A673 (cell line): Measurements from ENCODE around the gene HDGFL2. TPM values are rescaled to one million over a fixed set of nuclear protein-coding genes. Genes with fewer than 3 reads are reported as not detected.

Source experiments
- BruUV-seq: library from RNA; stranded (reverse); fragments of 400-500 nt; replicated peaks from 2 replicates; lab custom pipeline; 2021; lab: Mats Ljungman, UMichigan
- CTCF ChIA-PET: fragments of 300-600 bp; sonication (Branson Sonifier 250); formaldehyde crosslinking; loops from one replicate; lab custom pipeline; 2022; ENCODE audit warnings: antibody characterized with exemption; lab: Charles Lee
- POLR2A ChIA-PET: fragments of 300-600 bp; sonication (Branson Sonifier 250); formaldehyde crosslinking; loops from one replicate; lab custom pipeline; 2022; ENCODE audit warnings: antibody characterized with exemption; ENCODE audit not compliant: low non-redundant PET; lab: Charles Lee
- DNase-seq: peaks from one replicate; pipeline ENCODE4 v3.0.0-alpha.2; 2015; ENCODE audit warnings: low spot score
- H3K27ac ChIP-seq: fragments of 200-600 bp; sonication (generic); 2 replicates; pipeline ENCODE4 v1.5.1; 2016; ENCODE audit warnings: mixed run types, low read depth, mild to moderate bottlenecking, mixed read lengths, antibody characterized with exemption, low read length; ENCODE audit not compliant: poor library complexity, severe bottlenecking
- H3K27me3 ChIP-seq: fragments of 200-600 bp; sonication (generic); replicated peaks from 2 replicates; pipeline ENCODE4 v1.6.1; 2017; ENCODE audit warnings: mixed run types, low read depth, mild to moderate bottlenecking, mixed read lengths, antibody characterized with exemption, low read length; ENCODE audit not compliant: insufficient read depth, poor library complexity
- H3K36me3 ChIP-seq: fragments of 200-600 bp; sonication (generic); 2 replicates; pipeline ENCODE4 v1.6.1; 2016; ENCODE audit warnings: mixed run types, mild to moderate bottlenecking, mixed read lengths, antibody characterized with exemption, low read length; ENCODE audit not compliant: insufficient read depth, poor library complexity, severe bottlenecking
- H3K4me1 ChIP-seq: fragments of 200-600 bp; sonication (generic); 2 replicates; pipeline ENCODE4 v1.6.1; 2017; ENCODE audit warnings: mixed run types, mild to moderate bottlenecking, mixed read lengths, antibody characterized with exemption, low read length; ENCODE audit not compliant: insufficient read depth, poor library complexity, severe bottlenecking
- H3K4me3 ChIP-seq: fragments of 200-600 bp; sonication (generic); 2 replicates; pipeline ENCODE4 v1.5.1; 2016; ENCODE audit warnings: low read depth, mixed run types, mild to moderate bottlenecking, mixed read lengths, low read length; ENCODE audit not compliant: poor library complexity, severe bottlenecking
- H3K9me3 ChIP-seq: fragments of 200-600 bp; sonication (generic); 2 replicates; pipeline ENCODE4 v1.6.1; 2016; ENCODE audit warnings: mixed run types, low read depth, mild to moderate bottlenecking, mixed read lengths, antibody characterized with exemption, low read length; ENCODE audit not compliant: poor library complexity, severe bottlenecking
- EZH2 ChIP-seq: fragments of 200-600 bp; sonication (generic); IDR thresholded peaks from 2 replicates; pipeline ENCODE4 v1.6.1; 2017; ENCODE audit warnings: borderline replicate concordance, low read depth, mild to moderate bottlenecking, mixed read lengths, antibody characterized with exemption, low read length; ENCODE audit not compliant: poor library complexity, severe bottlenecking
- intact Hi-C: fragments of 100-400 bp; cut with micrococcal nuclease; formaldehyde crosslinking; loops from one replicate; pipeline ENCODE4 v1.10.0; 2022; ENCODE audit not compliant: unreplicated experiment
- total RNA-seq: library from RNA; stranded (reverse); gene quantifications from 2 replicates; pipeline ENCODE4 v1.2.3, GENCODE V29; 2021
- TF ChIP-seq, protein P1 (sequence below): fragments of 300-800, 200-600 bp; sonication (generic); conservative IDR thresholded peaks from 2 replicates; pipeline ENCODE4 v1.5.1; 2017; ENCODE audit warnings: low read depth, mild to moderate bottlenecking, antibody characterized with exemption, low read length, moderate library complexity, mixed read lengths

Gene HDGFL2
- total RNA-seq, 1 experiment from 2014 or later: 89.6 TPM

DNA sequence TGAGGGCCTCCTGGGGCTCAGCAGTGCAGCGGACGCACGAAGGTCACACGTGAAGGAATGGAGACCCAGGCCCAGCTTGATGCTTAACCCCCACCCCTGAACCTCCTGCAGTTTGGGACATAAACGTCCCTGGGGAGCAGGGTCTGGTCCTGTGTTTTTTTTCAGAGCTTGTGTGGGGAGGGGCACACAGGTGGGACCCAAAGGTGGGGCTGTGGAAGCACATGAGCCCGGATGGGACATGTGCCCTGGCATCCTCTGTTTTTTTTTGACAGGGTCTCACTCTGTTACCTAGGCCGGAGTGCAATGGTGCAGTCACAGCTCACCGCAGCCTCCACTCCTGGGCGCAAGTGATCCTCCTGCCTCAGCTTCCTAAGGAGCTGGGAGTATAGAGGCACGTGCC lies 35.0 kb upstream of the HDGFL2 start:
- ChIA-PET CTCF (no interaction called here), POLR2A (no interaction called here)
- H3K36me3 ChIP-seq: peaks cover 70% of the 10 kb centered on the region
- no peak overlapping the region for H3K27ac ChIP-seq
- no peaks in the 10 kb centered on the region for H3K4me1 ChIP-seq
- H3K9me3 ChIP-seq: no peaks in the 10 kb centered on the region
- no peak overlapping the region for H3K4me3 ChIP-seq
- no peaks in the 10 kb centered on the region for H3K27me3 ChIP-seq
- DNase-seq: no peak
- no TSS peak for BruUV-seq
- intact Hi-C loops: no loop called here
- TF ChIP-seq EZH2: no peak
- TF ChIP-seq, protein P1, sequence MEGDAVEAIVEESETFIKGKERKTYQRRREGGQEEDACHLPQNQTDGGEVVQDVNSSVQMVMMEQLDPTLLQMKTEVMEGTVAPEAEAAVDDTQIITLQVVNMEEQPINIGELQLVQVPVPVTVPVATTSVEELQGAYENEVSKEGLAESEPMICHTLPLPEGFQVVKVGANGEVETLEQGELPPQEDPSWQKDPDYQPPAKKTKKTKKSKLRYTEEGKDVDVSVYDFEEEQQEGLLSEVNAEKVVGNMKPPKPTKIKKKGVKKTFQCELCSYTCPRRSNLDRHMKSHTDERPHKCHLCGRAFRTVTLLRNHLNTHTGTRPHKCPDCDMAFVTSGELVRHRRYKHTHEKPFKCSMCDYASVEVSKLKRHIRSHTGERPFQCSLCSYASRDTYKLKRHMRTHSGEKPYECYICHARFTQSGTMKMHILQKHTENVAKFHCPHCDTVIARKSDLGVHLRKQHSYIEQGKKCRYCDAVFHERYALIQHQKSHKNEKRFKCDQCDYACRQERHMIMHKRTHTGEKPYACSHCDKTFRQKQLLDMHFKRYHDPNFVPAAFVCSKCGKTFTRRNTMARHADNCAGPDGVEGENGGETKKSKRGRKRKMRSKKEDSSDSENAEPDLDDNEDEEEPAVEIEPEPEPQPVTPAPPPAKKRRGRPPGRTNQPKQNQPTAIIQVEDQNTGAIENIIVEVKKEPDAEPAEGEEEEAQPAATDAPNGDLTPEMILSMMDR: no peak

DNA sequence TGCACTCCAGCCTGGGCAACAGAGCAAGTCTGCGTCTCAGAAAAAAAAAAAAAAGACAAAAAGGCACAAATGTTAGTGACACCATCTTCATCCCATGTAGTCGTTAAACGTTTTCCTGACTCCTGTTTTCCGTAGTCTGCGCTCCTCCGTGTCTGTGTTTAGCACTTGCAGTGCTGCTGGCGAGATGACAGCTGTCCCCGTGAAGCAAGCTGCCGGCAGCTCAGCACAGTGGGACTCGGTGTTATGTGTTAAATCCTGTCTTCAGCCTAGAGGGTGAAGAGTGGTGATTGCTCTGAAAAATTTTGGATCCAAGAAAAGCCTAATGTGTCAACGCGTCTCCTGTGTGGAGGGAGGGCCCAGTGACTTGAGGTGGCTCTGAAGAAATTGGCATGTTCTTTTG lies 32.9 kb upstream of the HDGFL2 start:
- BruUV-seq: no TSS peak
- Histone ChIP-seq H3K36me3 (peaks cover 58% of the 10 kb centered on the region), H3K4me3 (no peak overlapping the region), H3K4me1 (no peaks in the 10 kb centered on the region), H3K27me3 (no peaks in the 10 kb centered on the region), H3K9me3 (no peaks in the 10 kb centered on the region), H3K27ac (no peak overlapping the region)
- ChIA-PET POLR2A (no interaction called here), CTCF (no interaction called here)
- no peak for DNase-seq
- intact Hi-C loops: no loop called here
- TF ChIP-seq, protein P1: no peak
- no peak for TF ChIP-seq EZH2

DNA sequence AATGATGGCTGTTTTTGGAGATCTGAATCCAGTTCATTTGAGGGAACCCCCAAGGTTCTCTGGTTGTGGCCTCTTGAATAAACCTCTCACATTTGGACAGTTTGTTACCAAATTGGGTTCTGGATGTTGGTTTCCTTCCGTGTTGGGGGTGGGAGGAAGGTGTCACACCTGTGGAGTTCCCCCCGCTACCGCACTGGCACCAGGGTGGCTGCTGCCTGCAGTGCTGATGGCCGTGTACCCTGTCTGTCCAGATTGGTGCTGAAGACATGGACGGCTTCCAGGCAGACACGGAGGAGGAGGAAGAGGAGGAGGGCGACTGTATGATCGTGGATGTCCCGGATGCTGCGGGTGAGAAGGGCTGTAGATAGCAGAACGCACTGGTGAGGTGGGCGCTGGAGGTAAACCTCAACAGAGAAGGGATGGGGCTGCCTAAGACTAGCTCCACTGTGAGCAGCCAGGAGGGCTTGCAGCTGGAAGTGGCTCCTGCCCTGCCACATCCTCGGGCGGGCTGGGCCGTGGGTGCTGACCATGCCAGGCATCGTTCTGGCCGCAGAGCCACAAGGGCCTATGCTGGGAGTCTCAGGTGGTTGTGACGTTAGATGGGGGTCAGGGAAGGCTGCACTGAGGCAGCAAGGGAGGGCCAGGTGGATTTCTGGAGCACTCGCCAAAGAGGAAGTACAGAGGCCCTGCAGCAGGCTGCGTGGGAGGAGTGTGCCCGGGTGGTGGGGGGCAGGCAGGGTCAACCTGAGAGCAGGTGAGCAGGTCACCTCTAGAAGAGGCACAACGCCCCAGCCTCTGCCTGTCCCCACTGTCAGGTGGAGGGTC lies 29.9 kb upstream of the HDGFL2 start:
- H3K4me1 ChIP-seq: no peaks in the 10 kb centered on the region
- H3K27ac ChIP-seq: no peak overlapping the region
- intact Hi-C loops: no loop called here
- H3K9me3 ChIP-seq: no peaks in the 10 kb centered on the region
- CTCF ChIA-PET: no interaction called here
- POLR2A ChIA-PET: no interaction called here
- no peak for TF ChIP-seq EZH2
- TF ChIP-seq, protein P1: no peak
- DNase-seq: no peak
- H3K4me3 ChIP-seq: no peak overlapping the region
- BruUV-seq: no TSS peak
- H3K27me3 ChIP-seq: no peaks in the 10 kb centered on the region
- peaks cover 61% of the 10 kb centered on the region for H3K36me3 ChIP-seq
